ENCODE data around the gene EPB41L1.

DNA sequence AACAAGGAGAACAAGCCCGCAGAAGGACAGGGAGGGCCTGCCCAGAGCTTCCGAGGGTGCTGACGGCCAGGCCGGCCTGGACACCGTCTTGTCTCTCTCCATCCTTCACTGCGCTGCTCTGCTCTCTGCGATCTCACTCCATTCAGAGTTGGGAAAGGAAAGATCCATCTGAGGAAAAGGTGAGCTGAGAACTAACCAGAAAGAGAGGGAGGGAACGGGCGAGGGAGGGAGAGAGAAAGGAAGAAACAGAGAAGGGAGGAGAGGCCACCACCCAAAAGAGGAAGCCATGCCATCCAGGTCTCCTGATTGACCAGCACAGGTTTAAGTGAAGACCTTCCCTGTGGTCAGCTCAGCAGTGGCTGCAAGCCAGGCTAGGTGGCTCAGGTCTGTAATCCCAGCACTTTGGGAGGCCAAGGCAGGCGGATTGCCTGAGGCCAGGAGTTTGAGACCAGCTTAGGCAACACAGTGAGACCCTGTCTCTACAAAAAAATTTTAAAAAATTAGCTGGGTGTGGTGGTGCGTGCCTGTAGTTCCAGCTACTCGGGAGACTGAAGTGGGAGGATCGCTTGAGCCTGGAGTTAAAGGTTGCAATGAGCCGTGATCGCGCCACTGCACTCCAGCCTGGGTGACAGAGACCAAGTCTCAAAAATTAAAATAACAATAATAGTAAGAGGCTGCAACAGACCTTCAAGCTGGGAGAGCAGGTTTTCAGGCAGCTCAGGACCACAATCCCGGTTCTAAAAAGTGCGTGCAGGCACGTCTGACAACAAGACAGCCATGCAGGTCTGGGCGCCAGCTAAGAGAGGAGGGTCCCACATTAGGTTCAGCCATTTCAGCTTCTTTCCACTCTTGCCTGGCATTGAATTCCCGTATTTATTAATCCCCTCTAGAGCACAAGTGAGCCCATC, 117.4 kb downstream of the EPB41L1 start:
- TF ChIP-seq, protein P1, sequence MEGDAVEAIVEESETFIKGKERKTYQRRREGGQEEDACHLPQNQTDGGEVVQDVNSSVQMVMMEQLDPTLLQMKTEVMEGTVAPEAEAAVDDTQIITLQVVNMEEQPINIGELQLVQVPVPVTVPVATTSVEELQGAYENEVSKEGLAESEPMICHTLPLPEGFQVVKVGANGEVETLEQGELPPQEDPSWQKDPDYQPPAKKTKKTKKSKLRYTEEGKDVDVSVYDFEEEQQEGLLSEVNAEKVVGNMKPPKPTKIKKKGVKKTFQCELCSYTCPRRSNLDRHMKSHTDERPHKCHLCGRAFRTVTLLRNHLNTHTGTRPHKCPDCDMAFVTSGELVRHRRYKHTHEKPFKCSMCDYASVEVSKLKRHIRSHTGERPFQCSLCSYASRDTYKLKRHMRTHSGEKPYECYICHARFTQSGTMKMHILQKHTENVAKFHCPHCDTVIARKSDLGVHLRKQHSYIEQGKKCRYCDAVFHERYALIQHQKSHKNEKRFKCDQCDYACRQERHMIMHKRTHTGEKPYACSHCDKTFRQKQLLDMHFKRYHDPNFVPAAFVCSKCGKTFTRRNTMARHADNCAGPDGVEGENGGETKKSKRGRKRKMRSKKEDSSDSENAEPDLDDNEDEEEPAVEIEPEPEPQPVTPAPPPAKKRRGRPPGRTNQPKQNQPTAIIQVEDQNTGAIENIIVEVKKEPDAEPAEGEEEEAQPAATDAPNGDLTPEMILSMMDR (IDR thresholded peaks at IDR 0.05) = no peak
- TF ChIP-seq ZFX (IDR thresholded peaks at IDR 0.05; ENCODE audit: borderline replicate concordance) = no peak
